Activated naive CD4-positive, alpha-beta T cell treated with anti-CD3 and anti-CD28 coated beads, Interleukin-2, amount 50 U/mL, for 72 hours (primary cell): ENCODE measurements around the gene OR13H1. TPM values are rescaled to one million over a fixed set of nuclear protein-coding genes. Genes with fewer than 3 reads are reported as not detected.
"Not testable (repeated sequence)": the region's sequence is repeated elsewhere in the genome, so short reads cannot be mapped to it uniquely, and the experiment has no call there.

Source experiments
- ATAC-seq, 2 donors: fragments of 150-1000 bp; cut with Tn5 transposase; 2 replicates each; pipeline ENCODE4 v1.10.0; 2021; ENCODE audit warnings: mild to moderate bottlenecking in 2 of 2, moderate library complexity in 2 of 2
- DNase-seq, 2 donors: peaks; one replicate each; pipeline ENCODE4 v3.0.0; 2021 to 2022; ENCODE audit warnings: low spot score in 2 of 2
- H3K27ac Mint-ChIP-seq, 2 donors: one replicate each; pipeline ENCODE4 v1.8.0; 2022; ENCODE audit warnings: mild to moderate bottlenecking in 2 of 2, mixed read lengths in 2 of 2
- H3K36me3 Mint-ChIP-seq, 2 donors: one replicate each; pipeline ENCODE4 v1.8.0; 2022; ENCODE audit warnings: mixed read lengths in 2 of 2
- H3K9me3 Mint-ChIP-seq, 2 donors: one replicate each; pipeline ENCODE4 v1.8.0; 2022; ENCODE audit warnings: mixed read lengths in 2 of 2
- total RNA-seq, 2 donors: library from RNA; stranded (reverse); gene quantifications; one replicate each; pipeline ENCODE4 v1.2.3, GENCODE V29; 2022

The OR13H1 gene
- total RNA-seq, result not detected

GRCh38 chrX:131543774-131544173 is at the start of gene OR13H1:
TSS of gene OR13H1 (plus strand) at chrX:131544074. CDS start at chrX:131544074, 0 bp downstream.
- DNase-seq, result no peak
- H3K9me3 Mint-ChIP-seq, result no peaks in the 10 kb centered on the region
- no peaks in the 10 kb centered on the region for H3K36me3 Mint-ChIP-seq
- ATAC-seq, result no peak
- H3K27ac Mint-ChIP-seq, result no peak within 1 kb of the TSS

- not testable (repeated sequence) for DNase-seq, H3K27ac Mint-ChIP-seq, ATAC-seq, H3K36me3 Mint-ChIP-seq, H3K9me3 Mint-ChIP-seq
Measured at GRCh38 chrX:131501556-131501955, 42.3 kb upstream of the OR13H1 start.

- Mint-ChIP-seq H3K36me3 (no peaks in the 10 kb centered on the region), H3K9me3 (no peaks in the 10 kb centered on the region), H3K27ac (no peak overlapping the region)
- DNase-seq (no peak), ATAC-seq (no peak)
Measured at GRCh38 chrX:131513159-131513914, 30.5 kb upstream of the OR13H1 start.

GRCh38 chrX:131521824-131522223 is 22.1 kb upstream of the OR13H1 start:
- Mint-ChIP-seq H3K36me3 (no peaks in the 10 kb centered on the region), H3K27ac (no peak overlapping the region), H3K9me3 (no peaks in the 10 kb centered on the region)
- no peak for ATAC-seq
- no peak for DNase-seq

GRCh38 chrX:131544218-131544617 is 344 bp downstream of the OR13H1 start:
- Mint-ChIP-seq H3K36me3 (no peaks in the 10 kb centered on the region), H3K27ac (no peak overlapping the region), H3K9me3 (no peaks in the 10 kb centered on the region)
- ATAC-seq (no peak), DNase-seq (no peak)

GRCh38 chrX:131549011-131549410 is 5.1 kb downstream of the OR13H1 start:
- no peaks in the 10 kb centered on the region for H3K9me3 Mint-ChIP-seq
- ATAC-seq, result no peak

GRCh38 chrX:131552453-131552852 is 8.6 kb downstream of the OR13H1 start:
- not testable (repeated sequence) for H3K27ac Mint-ChIP-seq

More at GRCh38 chrX:131549011-131549410, 5.1 kb downstream of the OR13H1 start:
- DNase-seq, result no peak
- H3K27ac Mint-ChIP-seq, result no peak overlapping the region
- H3K36me3 Mint-ChIP-seq, result no peaks in the 10 kb centered on the region

GRCh38 chrX:131558562-131558961 is 14.7 kb downstream of the OR13H1 start:
- no peak overlapping the region for H3K27ac Mint-ChIP-seq
- H3K36me3 Mint-ChIP-seq, result no peaks in the 10 kb centered on the region
- DNase-seq, result no peak
- no peak for ATAC-seq
- no peaks in the 10 kb centered on the region for H3K9me3 Mint-ChIP-seq

More at GRCh38 chrX:131552453-131552852, 8.6 kb downstream of the OR13H1 start:
- not testable (repeated sequence) for H3K36me3 Mint-ChIP-seq, ATAC-seq, DNase-seq, H3K9me3 Mint-ChIP-seq

- Mint-ChIP-seq H3K9me3 (no peaks in the 10 kb centered on the region), H3K36me3 (no peaks in the 10 kb centered on the region), H3K27ac (no peak overlapping the region)
- DNase-seq, result no peak
- no peak for ATAC-seq
Measured at GRCh38 chrX:131564553-131565229, 20.8 kb downstream of the OR13H1 start.

GRCh38 chrX:131565909-131566308 is 22.0 kb downstream of the OR13H1 start:
- DNase-seq (no peak), ATAC-seq (no peak)
- no peak overlapping the region for H3K27ac Mint-ChIP-seq
- no peaks in the 10 kb centered on the region for H3K36me3 Mint-ChIP-seq
- H3K9me3 Mint-ChIP-seq, result no peaks in the 10 kb centered on the region

GRCh38 chrX:131571348-131571747 is 27.5 kb downstream of the OR13H1 start:
- no peak for ATAC-seq
- Mint-ChIP-seq H3K27ac (no peak overlapping the region), H3K36me3 (no peaks in the 10 kb centered on the region)

GRCh38 chrX:131572372-131573014 is 28.6 kb downstream of the OR13H1 start:
- no peak overlapping the region for H3K27ac Mint-ChIP-seq
- H3K9me3 Mint-ChIP-seq, result no peaks in the 10 kb centered on the region
- ATAC-seq, result no peak
- no peak for DNase-seq
- H3K36me3 Mint-ChIP-seq, result no peaks in the 10 kb centered on the region

More at GRCh38 chrX:131571348-131571747, 27.5 kb downstream of the OR13H1 start:
- H3K9me3 Mint-ChIP-seq, result no peaks in the 10 kb centered on the region
- DNase-seq, result no peak

GRCh38 chrX:131577413-131577812 is 33.5 kb downstream of the OR13H1 start:
- DNase-seq (no peak), ATAC-seq (no peak)
- no peak overlapping the region for H3K27ac Mint-ChIP-seq
- no peaks in the 10 kb centered on the region for H3K9me3 Mint-ChIP-seq
- no peaks in the 10 kb centered on the region for H3K36me3 Mint-ChIP-seq

GRCh38 chrX:131577999-131578734 is 34.3 kb downstream of the OR13H1 start:
- Mint-ChIP-seq H3K36me3 (no peaks in the 10 kb centered on the region), H3K9me3 (no peaks in the 10 kb centered on the region), H3K27ac (no peak overlapping the region)
- no peak for DNase-seq
- ATAC-seq, result no peak

- H3K9me3 Mint-ChIP-seq, H3K27ac Mint-ChIP-seq, DNase-seq, ATAC-seq, H3K36me3 Mint-ChIP-seq: not testable (repeated sequence)
Measured at GRCh38 chrX:131578735-131579367, 35.0 kb downstream of the OR13H1 start.

- ATAC-seq, result no peak
- no peak for DNase-seq
- Mint-ChIP-seq H3K27ac (no peak overlapping the region), H3K36me3 (no peaks in the 10 kb centered on the region), H3K9me3 (no peaks in the 10 kb centered on the region)
Measured at GRCh38 chrX:131588995-131589394, 45.1 kb downstream of the OR13H1 start.
